Measurements from ENCODE around the gene CACNB4.

GRCh38 chr2:151927501-151928221 lies 171.2 kb downstream of the CACNB4 start:
- no peak for TF ChIP-seq EZH2 (IDR thresholded peaks at IDR 0.05; ENCODE audit: borderline replicate concordance, low read length)
- TF ChIP-seq, protein P1, sequence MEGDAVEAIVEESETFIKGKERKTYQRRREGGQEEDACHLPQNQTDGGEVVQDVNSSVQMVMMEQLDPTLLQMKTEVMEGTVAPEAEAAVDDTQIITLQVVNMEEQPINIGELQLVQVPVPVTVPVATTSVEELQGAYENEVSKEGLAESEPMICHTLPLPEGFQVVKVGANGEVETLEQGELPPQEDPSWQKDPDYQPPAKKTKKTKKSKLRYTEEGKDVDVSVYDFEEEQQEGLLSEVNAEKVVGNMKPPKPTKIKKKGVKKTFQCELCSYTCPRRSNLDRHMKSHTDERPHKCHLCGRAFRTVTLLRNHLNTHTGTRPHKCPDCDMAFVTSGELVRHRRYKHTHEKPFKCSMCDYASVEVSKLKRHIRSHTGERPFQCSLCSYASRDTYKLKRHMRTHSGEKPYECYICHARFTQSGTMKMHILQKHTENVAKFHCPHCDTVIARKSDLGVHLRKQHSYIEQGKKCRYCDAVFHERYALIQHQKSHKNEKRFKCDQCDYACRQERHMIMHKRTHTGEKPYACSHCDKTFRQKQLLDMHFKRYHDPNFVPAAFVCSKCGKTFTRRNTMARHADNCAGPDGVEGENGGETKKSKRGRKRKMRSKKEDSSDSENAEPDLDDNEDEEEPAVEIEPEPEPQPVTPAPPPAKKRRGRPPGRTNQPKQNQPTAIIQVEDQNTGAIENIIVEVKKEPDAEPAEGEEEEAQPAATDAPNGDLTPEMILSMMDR (conservative IDR thresholded peaks at IDR 0.05 in 1 of 2, IDR thresholded peaks at IDR 0.05 in 1 of 2; ENCODE audit: extremely low read depth in 1 of 2, insufficient read depth in 1 of 2, low read depth in 1 of 2, low read length in 2 of 2): no peak

Measured in mammary epithelial cell (primary cell).